GM12878 (cell line): ENCODE results near the gene MGLL. TPM values are rescaled to one million over a fixed set of nuclear protein-coding genes. Genes with fewer than 3 reads are reported as not detected.
A peak's percentile ranks its signal among the peaks of the same experiment; 100 is the strongest.

Experiments used
- ASH2L ChIP-seq: fragments of 300-600, 200-600 bp; sonication (generic); IDR thresholded peaks from 2 replicates; pipeline ENCODE4 v1.6.1; 2017; ENCODE audit warnings: low read depth, mild to moderate bottlenecking, borderline replicate concordance
- ATF3 ChIP-seq: IDR thresholded peaks from 2 replicates; pipeline ENCODE4 v1.6.1; 2011; ENCODE audit warnings: low read depth, mild to moderate bottlenecking, low read length, moderate library complexity, borderline replicate concordance; ENCODE audit errors: extremely low read depth
- ATF7 ChIP-seq: fragments of 450-650 bp; IDR thresholded peaks from 2 replicates; pipeline ENCODE4 v1.6.1; 2016; ENCODE audit warnings: low read depth, mild to moderate bottlenecking
- BCL11A ChIP-seq: IDR thresholded peaks from 2 replicates; pipeline ENCODE4 v1.6.1; 2011; ENCODE audit warnings: low read depth, low read length
- BHLHE40 ChIP-seq, 2 experiments: fragments of 450-650 bp in 1 of 2; IDR thresholded peaks; 2 replicates each; pipeline ENCODE4 v1.6.1; 2011 to 2017; ENCODE audit warnings: low read depth in 2 of 2, borderline replicate concordance in 1 of 2, improper control_type of control experiment in 1 of 2, low read length in 1 of 2, mild to moderate bottlenecking in 1 of 2
- CBX5 ChIP-seq: sonication (generic); IDR thresholded peaks from 2 replicates; pipeline ENCODE4 v1.6.1; 2016; ENCODE audit warnings: low read depth, moderate library complexity, mild to moderate bottlenecking, inconsistent platforms
- CEBPB ChIP-seq, 2 experiments: fragments of 150-350 bp in 1 of 2; IDR thresholded peaks; 2 replicates each; pipeline ENCODE4 v1.6.1; 2012 to 2014; ENCODE audit warnings: low read depth in 2 of 2, low read length in 2 of 2, borderline replicate concordance in 1 of 2, inconsistent platforms in 1 of 2
- CHD2 ChIP-seq: IDR thresholded peaks from 2 replicates; pipeline ENCODE4 v1.6.1; 2011; ENCODE audit warnings: low read depth, low read length, improper control_type of control experiment, borderline replicate concordance
- ESRRA ChIP-seq: IDR thresholded peaks from 2 replicates; pipeline ENCODE4 v1.6.1; 2012; ENCODE audit warnings: mild to moderate bottlenecking, low read length, improper control_type of control experiment
- IRF4 ChIP-seq: IDR thresholded peaks from 2 replicates; pipeline ENCODE4 v1.6.1; 2011; ENCODE audit warnings: low read depth, low read length
- JUNB ChIP-seq: IDR thresholded peaks from 2 replicates; pipeline ENCODE4 v1.6.1; 2016; ENCODE audit warnings: antibody characterized with exemption, mild to moderate bottlenecking
- MTA2 ChIP-seq: fragments of 450-650 bp; IDR thresholded peaks from 2 replicates; pipeline ENCODE4 v1.6.1; 2016; ENCODE audit warnings: low read depth, mild to moderate bottlenecking, moderate library complexity
- NBN ChIP-seq: fragments of 450-650 bp; IDR thresholded peaks from 2 replicates; pipeline ENCODE4 v1.6.1; 2016
- NFIC ChIP-seq: IDR thresholded peaks from 2 replicates; pipeline ENCODE4 v1.6.1; 2012; ENCODE audit warnings: low read depth, mild to moderate bottlenecking, inconsistent platforms, low read length, moderate library complexity
- NR2C1 ChIP-seq: fragments of 450-650 bp; IDR thresholded peaks from 2 replicates; pipeline ENCODE4 v1.6.1; 2017; ENCODE audit warnings: antibody characterized with exemption, mild to moderate bottlenecking, moderate library complexity
- NR2F1 ChIP-seq: fragments of 450-650 bp; conservative IDR thresholded peaks from 2 replicates; pipeline ENCODE4 v1.6.1; 2017; ENCODE audit warnings: mild to moderate bottlenecking
- PAX8 ChIP-seq: fragments of 450-650 bp; IDR thresholded peaks from 2 replicates; pipeline ENCODE4 v1.6.1; 2017; ENCODE audit warnings: mild to moderate bottlenecking, moderate library complexity
- RAD21 ChIP-seq: IDR thresholded peaks from 2 replicates; pipeline ENCODE4 v1.6.1; 2011; ENCODE audit warnings: mild to moderate bottlenecking, low read depth, low read length, moderate library complexity; ENCODE audit not compliant: insufficient read depth
- RAD51 ChIP-seq: fragments of 450-650 bp; IDR thresholded peaks from 2 replicates; pipeline ENCODE4 v1.6.1; 2016; ENCODE audit warnings: moderate library complexity, mild to moderate bottlenecking, inconsistent platforms
- SMAD1 ChIP-seq: fragments of 450-650 bp; IDR thresholded peaks from 2 replicates; pipeline ENCODE4 v1.6.1; 2018; ENCODE audit warnings: mild to moderate bottlenecking, low read depth; ENCODE audit not compliant: partially characterized antibody
- SUPT20H ChIP-seq: IDR thresholded peaks from 2 replicates; pipeline ENCODE4 v1.6.1; 2011; ENCODE audit warnings: low read depth, mild to moderate bottlenecking, low read length, moderate library complexity, borderline replicate concordance; ENCODE audit not compliant: control insufficient read depth
- SUZ12 ChIP-seq: fragments of 200-600 bp; sonication (generic); IDR thresholded peaks from one replicate; pipeline ENCODE4 v1.6.1; 2018; ENCODE audit warnings: antibody characterized with exemption, mild to moderate bottlenecking; ENCODE audit not compliant: unreplicated experiment
- TAF1 ChIP-seq: IDR thresholded peaks from 2 replicates; pipeline ENCODE4 v1.6.1; 2011; ENCODE audit warnings: mild to moderate bottlenecking, low read depth, low read length, borderline replicate concordance
- TARDBP ChIP-seq: IDR thresholded peaks from 2 replicates; pipeline ENCODE4 v1.6.1; 2016; ENCODE audit warnings: borderline replicate concordance
- ZBTB33 ChIP-seq: fragments of 450-650 bp; IDR thresholded peaks from 2 replicates; pipeline ENCODE4 v1.6.1; 2017; ENCODE audit warnings: mild to moderate bottlenecking
- ZBTB4 ChIP-seq: fragments of 450-650 bp; formaldehyde crosslinking; IDR thresholded peaks from 2 replicates; pipeline ENCODE4 v1.4.0; 2022; ENCODE audit warnings: mild to moderate bottlenecking, moderate library complexity
- ZNF24 ChIP-seq: fragments of 450-650 bp; IDR thresholded peaks from 2 replicates; pipeline ENCODE4 v1.6.1; 2017; ENCODE audit warnings: antibody characterized with exemption, mild to moderate bottlenecking
- polyA plus RNA-seq, 11 experiments: library from polyadenylated mRNA; depleted of rRNA in 4 of 11; unstranded in 6 of 11; stranded (reverse) in 5 of 11; fragments of >200 nt; fragmentation: Nextera tagmentation in 4 of 11; fragmentation: Illumina TruSeq in 1 of 11; extraction: Ambion mirVana in 4 of 11; extraction: Trizol in 1 of 11; gene quantifications; 1 replicate in 1 of 11; 2 replicates in 10 of 11; pipeline versions ENCODE4 v1.2.1 to v1.2.3, GENCODE V29; 2011 to 2016; ENCODE audit warnings: inconsistent platforms in 2 of 11, missing spikeins in 2 of 11, low read depth in 1 of 11
- total RNA-seq, 4 experiments: library from RNA; depleted of rRNA in 3 of 4; stranded (reverse); fragments of >200 nt in 3 of 4; fragmentation: Illumina TruSeq in 1 of 4; extraction: Trizol in 1 of 4; gene quantifications; 2 replicates each; pipeline versions ENCODE4 v1.2.1 to v1.2.3, GENCODE V29; 2013 to 2021

MGLL gene
- total and polyA plus RNA-seq, 10 of the 15 experiments (the other 5 are each of a cell fraction or from before 2014, with no cell fraction given), result 44.9 to 177 (median 72.9) TPM

- TF ChIP-seq SUZ12, result no peak
- TF ChIP-seq PAX8, result no peak
- no peak for TF ChIP-seq CEBPB (IDR thresholded peaks at IDR 0.05; ENCODE audit: borderline replicate concordance in 1 of 2, low read depth in 2 of 2, low read length in 2 of 2)
- TF ChIP-seq NR2F1, result peak; percentile 99
- TF ChIP-seq NFIC, result no peak
- no peak for TF ChIP-seq ZNF24
- TF ChIP-seq BHLHE40 (IDR thresholded peaks at IDR 0.05; ENCODE audit: borderline replicate concordance in 1 of 2, low read depth in 2 of 2, low read length in 1 of 2), result peak; percentile 22 to 65; a peak in 2 of 4 replicates
- TF ChIP-seq BCL11A, result 0 out of 2 replicates have a peak, but pooled peaks have one; percentile 36
- TF ChIP-seq RAD21, result no peak
- TF ChIP-seq NR2C1, result peak; percentile 77
- TF ChIP-seq SMAD1, result no peak
- no peak for TF ChIP-seq ESRRA
- TF ChIP-seq TARDBP, result no peak
- TF ChIP-seq CHD2, result peak; percentile 40; the same call in 1 of the 2 replicates
- peak; percentile 74 for TF ChIP-seq IRF4
- TF ChIP-seq TAF1, result peak; percentile 12; the same call in 1 of the 2 replicates
- TF ChIP-seq ZBTB4 (CRISPR knock-in tag), result no peak
- no peak for TF ChIP-seq ZBTB33
- no peak for TF ChIP-seq RAD51
- peak; percentile 31; the same call in 1 of the 2 replicates for TF ChIP-seq NBN
- no peak for TF ChIP-seq SUPT20H
- TF ChIP-seq CBX5, result no peak
- TF ChIP-seq ASH2L, result no peak
- TF ChIP-seq ATF7, result peak; percentile 43; the same call in 1 of the 2 replicates
- no peak for TF ChIP-seq ATF3
- no peak for TF ChIP-seq JUNB
- peak; percentile 42; the same call in 1 of the 2 replicates for TF ChIP-seq MTA2
Measured at GRCh38 chr3:127753898-127754410, 68.4 kb downstream of the MGLL start (continued).
